M059J (cell line): ENCODE data around the gene SLC26A5. TPM values are rescaled to one million over a fixed set of nuclear protein-coding genes. Genes with fewer than 3 reads are reported as not detected.

Experiments
- DNase-seq: peaks from one replicate; pipeline ENCODE4 v3.0.0-alpha.2; 2012; ENCODE audit warnings: low read depth
- total RNA-seq: library from RNA; depleted of rRNA; stranded (reverse); fragments of >200 nt; shearing (Covaris generic); gene quantifications from 2 replicates; pipeline ENCODE4 v1.2.3, GENCODE V29; 2014; rRNA removed

The SLC26A5 gene
- total RNA-seq, 1 experiment from 2014 or later, result not detected

DNA sequence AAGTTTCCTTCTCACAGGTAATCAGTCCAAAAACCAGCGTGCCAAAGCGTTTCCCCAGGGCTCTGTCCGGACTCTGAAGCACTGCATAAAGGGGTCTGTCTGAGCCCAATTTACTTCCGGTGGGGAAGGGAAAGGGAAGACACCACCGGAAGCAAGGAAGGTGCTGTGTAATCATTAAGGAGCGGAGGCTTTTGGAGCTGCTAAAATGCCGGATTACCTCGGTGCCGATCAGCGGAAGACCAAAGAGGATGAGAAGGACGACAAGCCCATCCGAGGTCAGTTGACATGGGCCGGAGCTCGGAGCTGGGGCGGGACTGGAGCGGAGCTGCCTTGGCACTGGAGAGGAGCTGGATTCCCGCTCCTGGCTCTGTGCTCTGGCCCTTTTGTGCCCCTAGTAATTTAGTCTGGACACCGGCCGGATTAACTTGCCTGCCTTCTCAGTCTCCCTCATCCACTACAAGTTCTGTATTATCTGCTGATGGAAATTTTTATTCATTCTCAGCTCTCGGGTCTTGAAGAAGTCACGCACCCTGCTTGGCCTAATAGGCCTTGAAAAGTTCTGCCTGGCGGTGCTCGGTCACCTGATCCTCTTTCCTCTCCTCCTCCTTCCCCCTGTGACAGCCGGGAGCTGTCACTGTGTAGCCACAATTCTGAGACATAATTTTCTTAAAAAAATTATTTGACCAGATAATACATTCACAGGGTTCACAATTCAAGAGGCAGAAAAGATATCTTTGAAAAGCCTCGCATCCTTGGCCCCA, 98.3 kb downstream of the SLC26A5 start, which contains the start of gene PSMC2:
Gene PSMC2, plus strand, starts transcription at position 137 of the 761 bp plus-strand sequence. Its CDS starts 69 bp downstream, at position 206.
- DNase-seq, result peak; percentile 93

- no peak for DNase-seq
Observed at GRCh38 chr7:103346396-103346795, 99.6 kb downstream of the SLC26A5 start.

DNA sequence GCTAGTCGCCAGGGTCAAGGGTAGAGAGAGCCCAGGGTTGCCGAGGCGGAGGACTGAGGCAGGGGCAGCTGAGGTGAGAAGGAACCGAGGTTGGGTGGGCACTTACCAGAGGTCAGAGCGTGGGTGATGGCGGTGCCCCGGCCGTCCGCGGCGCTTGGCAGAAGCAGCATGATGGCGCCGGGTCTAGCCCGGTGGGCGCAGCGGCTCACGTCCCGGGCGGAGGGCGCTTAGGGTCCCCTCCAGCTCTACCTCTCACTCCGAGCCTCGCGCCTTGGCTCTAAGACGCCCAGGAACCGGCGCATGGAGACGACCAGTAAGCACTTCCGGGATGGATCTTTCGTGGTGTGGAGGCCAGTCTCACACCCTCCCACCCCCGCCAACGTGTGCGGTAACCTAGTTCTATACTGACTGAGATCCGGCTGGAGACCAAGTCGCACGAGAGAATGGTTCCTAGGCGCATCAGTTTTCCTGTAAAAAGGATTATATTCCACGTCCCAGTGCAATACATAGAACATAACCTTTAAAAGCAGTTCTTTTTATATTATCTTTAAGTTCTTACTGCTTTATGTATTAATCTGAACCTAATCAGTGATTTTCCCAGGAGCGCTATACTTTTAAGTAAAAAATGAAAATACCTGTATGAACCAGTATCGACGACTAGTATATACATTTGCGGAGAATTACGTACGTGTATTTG, 101.4 kb downstream of the SLC26A5 start, which contains the start of gene DNAJC2:
Gene DNAJC2, minus strand, starts transcription at position 315 of the 697 bp plus-strand sequence. Its CDS starts 145 bp downstream, at position 170.
- peak; percentile 94 for DNase-seq

GRCh38 chr7:103343758-103344452, 102.1 kb downstream of the SLC26A5 start:
- DNase-seq, result peak; percentile 63

DNA sequence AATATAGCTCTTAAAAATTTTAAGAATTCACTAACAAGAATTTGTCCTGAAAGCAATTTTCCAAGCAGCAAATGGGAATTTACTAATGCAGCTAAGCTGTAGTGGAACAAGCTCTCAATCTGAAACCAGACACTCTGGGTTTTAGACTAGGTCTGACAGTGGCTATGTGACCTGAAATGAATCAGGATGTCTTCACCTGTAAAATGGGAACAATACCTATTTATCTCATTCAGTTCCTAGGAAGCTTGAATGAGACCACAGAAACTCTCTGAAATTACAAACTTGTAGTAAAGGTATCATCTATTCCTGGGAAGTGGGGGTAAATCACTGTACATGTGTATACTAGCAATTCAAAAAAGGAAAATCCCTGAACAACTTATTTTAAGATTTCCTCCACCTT, 102.7 kb downstream of the SLC26A5 start:
- no peak for DNase-seq

GRCh38 chr7:103341466-103341865, 104.5 kb downstream of the SLC26A5 start:
- no peak for DNase-seq

DNA sequence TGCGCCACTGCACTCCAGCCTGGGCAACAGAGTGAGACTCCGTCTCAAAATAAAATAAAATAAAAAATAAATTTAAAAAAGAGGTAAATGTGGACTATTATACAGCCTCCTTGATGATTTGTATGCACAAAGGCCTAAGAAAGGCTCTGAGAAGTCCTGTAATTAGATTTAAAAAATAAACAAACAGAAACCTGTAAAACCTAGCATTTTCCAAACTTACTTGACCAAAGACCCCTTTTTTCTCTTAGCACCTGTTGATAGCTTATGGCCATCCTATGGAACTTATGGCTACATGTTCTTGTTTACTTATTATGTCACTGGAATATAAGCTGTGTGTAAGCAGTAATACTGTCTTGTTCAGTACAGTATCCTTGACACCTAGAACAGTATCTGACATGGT, 107.1 kb downstream of the SLC26A5 start:
- no peak for DNase-seq

- DNase-seq, result no peak
Observed at GRCh38 chr7:103336761-103337160, 109.2 kb downstream of the SLC26A5 start.

DNA sequence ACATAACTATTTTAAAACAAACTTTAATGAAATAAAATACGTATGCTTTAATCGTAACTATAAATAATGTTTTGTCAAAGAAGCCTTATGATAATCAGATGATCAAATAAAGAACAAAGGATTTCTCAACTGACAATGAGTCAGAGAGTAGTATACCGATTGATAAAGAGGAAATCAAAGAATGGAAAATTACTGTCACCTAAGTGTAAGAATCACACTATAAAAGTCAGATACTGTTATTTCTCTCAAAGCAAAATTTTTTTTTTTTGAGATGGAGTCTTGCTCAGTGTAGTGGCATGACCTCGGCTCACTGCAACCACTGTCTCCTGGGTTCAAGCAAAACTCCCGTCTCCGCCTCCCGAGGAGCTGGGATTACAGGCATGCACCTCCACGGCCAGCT, 120.3 kb downstream of the SLC26A5 start:
- no peak for DNase-seq

Other genes with a start within 250 kb of the SLC26A5 start
- 65.1 and 87.2 TPM in 2 replicates for gene PMPCB, start 148.8 kb downstream of the SLC26A5 start, total RNA-seq
- gene DNAJC2, start 101.4 kb downstream of the SLC26A5 start, total RNA-seq, result 24.7 and 25.3 TPM in 2 replicates
- 308 and 480 TPM in 2 replicates for gene PSMC2, start 98.6 kb downstream of the SLC26A5 start, total RNA-seq